HG02610 (cell line): ENCODE results near the gene CLEC9A.
A peak's percentile ranks its signal among the peaks of the same experiment; 100 is the strongest.
"Not testable (repeated sequence)": the region's sequence is repeated elsewhere in the genome, so short reads cannot be mapped to it uniquely, and the experiment has no call there.

Source experiments
- ATAC-seq: cut with Tn5 transposase; IDR thresholded peaks from one replicate; pipeline ENCODE4 v1.9.1; 2021; ENCODE audit warnings: mild to moderate bottlenecking, moderate library complexity; ENCODE audit not compliant: unreplicated experiment

CLEC9A gene

DNA sequence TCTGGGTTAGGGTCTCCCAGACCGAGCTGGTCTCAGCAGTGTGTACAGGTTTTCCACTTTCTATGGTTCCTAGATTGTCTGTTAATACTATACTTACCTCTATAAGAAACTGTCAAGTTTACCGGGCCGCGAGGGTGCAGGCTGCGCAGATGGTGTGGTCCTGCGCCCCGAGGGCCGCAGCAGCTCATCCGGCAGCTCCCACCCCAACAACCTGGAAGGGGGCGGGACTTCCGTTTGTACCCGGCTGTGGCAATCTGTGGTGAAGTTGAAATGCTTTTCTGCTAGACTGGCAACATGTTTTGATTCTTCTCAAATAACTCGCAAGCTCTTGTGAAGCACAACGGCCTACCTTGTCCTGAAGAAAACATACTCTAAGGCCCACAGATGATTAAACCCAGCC is at the start of gene CLEC9A:
CLEC9A (plus strand) TSS at position 237 of the 400 bp plus-strand sequence. CDS start 22,006 bp downstream, outside the sequence.
- ATAC-seq, result no peak

DNA sequence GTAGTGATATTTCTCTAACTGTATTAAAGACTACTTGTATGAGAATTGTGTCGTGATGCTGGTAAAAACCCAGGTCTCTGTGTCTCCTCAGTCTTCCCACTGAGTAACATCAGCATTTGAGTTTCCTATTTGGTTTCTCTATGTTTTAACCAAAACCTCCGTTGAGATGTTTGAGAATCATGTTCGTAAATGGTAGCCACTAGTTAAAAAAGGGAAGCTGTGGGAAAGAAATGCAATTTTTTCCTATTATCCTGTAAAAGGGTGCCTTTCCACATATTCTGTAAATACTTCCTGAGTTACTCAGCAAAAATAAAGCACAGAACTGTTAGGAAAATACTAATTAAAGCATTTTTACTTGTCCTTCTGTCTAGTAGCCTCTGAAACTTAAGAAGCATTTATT is 38.6 kb upstream of the CLEC9A start:
- ATAC-seq, result no peak

DNA sequence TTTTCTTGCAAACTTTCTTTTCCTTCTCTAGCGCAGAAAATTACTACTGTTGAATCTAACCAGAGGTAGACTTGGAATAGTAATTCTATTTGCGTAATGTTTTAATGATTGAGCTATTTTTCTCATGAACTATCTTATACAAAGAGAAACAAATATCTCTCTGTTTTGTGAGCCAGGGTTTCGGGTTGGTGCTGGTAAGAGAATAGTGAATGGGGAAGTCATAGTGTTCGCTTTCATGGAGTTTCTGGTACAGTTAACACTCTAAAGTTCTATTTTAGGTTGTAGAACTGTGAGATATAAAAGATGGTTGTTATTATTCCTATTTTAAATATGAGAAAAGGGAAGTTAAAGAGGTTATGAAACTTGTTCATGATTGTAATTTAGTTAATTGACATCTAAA is 38.2 kb upstream of the CLEC9A start:
- no peak for ATAC-seq

DNA sequence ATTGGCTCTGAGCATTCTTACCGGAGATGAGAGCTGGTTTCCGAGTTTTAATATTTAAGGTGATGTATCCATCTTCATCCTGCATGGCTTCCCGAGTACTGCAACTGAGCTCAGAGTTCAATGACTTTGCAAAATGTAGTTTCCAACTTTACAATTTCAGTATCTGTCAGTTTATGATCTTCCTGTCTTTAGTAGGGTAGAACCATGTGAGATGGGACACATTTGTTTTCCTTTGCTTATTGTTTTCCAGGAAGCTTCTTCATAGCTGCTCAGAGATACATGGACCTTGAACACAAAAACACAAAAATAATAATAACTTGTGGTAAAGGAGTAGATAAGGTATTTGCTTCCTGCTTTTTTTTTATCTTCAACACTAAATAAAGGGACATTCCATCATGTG is 31.5 kb upstream of the CLEC9A start, which contains the start of gene CLEC1B:
CLEC1B (minus strand) TSS at position 106 of the 400 bp plus-strand sequence; CDS start at position 85, 21 bp downstream.
- no peak for ATAC-seq

DNA sequence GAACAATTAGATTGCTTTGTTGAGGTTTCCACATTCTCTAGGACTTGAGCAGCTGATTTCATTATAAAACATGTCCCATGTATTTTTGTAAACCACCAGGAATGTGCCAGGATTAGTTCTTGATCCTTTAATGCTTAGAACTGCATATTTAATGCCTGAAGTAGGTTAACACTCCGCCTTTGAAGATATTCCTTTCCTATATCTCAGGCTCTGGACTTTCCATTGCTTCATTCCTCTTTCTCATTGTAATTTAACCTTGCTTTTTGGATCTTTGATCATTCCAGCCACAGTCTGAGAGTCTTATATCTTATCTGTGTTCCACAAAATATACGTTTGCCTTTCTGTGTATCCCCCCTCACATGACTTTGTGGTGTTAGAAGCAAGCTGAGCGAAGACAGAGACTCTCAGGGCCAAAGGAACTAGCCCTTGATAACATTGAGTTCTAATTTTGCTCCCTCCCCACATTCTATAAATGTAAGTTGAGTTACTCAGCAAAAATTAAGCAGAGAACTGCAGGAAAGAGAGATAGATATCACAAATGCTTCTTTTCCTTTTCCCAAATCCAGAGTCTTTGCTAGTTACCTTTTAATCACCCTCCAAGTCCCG is 29.2 kb upstream of the CLEC9A start:
- no peak for ATAC-seq

DNA sequence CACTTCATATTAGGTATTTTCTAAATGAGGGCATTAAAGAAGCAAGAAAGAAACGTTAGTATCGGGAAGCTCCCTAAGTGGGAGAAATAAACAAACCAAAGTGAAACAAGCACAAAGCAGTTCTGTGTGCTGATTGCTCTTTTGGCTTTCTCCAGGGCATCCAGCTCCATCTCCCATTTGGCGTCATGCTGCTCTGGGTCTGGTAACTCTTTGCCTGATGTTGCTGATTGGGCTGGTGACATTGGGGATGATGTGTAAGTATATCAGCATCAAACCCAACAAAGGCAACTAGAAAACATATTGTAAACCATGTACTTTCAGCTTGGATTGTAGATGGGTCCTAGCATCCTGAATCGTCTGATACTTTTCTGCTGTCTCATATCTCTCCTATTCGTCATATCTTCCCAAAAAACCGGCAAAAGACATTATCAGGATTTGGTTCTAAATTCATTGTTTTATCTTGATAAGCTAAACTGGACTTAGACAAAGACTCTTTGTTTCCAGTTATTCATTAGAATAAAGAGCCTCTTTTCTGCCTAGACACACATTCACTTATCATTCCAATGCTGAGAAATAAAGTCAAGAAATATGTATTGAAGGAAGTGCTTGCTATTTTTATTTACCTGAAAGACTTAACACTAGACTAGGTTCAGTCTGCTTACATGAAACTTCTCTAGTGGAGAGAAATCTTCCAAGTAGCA is 17.7 kb upstream of the CLEC9A start:
- ATAC-seq, result no peak

DNA sequence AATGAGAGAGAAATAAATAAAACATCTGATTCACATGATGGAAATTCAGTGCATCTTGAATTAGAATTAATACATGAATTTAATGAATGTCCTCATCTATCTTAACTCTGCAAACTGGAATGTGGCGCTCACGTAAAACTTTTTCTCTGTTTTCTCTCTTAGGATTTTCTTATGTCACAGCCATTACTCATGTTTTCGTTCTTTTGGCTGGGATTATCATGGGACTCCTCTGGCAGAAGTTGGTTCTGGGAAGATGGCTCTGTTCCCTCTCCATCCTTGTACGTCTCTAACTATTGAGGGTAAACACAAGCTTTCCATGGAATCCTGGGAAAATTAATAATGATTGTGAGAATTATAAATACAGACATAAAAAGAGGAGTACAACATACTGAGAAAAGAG is 15.0 kb upstream of the CLEC9A start:
- ATAC-seq, result no peak

DNA sequence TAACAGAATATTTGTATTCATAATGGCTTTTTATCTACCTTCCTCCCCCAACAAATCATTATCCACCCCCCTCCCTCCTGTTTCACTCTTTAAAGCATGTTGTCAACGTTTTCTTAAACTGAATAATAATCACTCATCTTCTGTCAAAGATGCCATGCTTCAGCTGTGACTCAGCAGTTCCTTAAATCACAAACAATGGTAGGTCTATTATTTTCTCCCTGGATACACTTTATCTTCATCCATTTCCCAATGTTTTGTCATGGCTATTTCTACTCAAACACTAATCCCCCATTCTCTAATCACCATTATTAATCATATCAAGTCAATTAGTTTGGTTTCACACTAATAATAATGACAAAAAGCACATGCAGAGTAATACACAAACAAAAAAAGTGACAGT is 13.6 kb upstream of the CLEC9A start:
- ATAC-seq, result no peak

DNA sequence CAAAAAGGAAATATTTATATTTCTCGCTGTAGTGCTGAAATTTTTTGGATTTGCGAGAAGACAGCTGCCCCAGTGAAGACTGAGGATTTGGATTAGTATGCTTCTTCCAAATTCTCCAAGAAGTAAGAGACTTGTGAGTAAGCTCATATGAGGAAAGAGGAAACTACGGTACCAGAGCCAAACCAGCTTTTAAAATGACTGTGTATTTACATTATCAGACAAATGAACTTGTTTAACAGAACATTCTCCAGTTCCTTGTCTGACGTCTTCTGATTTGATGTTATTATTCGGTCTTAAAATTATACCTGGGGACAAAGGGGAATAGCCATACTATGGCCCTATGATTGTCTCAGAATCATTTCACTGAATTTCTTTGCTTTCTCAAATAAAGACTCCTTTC is 12.1 kb upstream of the CLEC9A start:
- ATAC-seq, result no peak

DNA sequence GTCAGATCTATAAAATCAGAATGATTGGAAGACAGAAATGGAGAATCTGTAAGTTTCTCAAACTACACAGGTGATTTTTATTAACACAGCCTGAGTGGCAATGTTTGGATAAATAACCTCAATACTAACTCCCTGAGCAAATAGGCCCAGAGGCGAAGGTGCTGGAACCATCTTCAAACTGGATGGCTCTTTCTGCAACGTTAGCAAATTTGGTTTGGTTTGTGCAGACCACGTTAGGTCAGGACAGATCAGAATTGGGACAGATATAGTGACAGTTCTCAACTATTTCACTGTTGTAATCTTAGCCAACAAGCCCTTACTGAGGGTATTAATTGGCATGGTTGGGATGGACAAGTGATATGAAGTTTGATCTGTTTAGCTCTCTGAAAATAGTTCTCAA is 9.1 kb upstream of the CLEC9A start:
- ATAC-seq, result no peak

DNA sequence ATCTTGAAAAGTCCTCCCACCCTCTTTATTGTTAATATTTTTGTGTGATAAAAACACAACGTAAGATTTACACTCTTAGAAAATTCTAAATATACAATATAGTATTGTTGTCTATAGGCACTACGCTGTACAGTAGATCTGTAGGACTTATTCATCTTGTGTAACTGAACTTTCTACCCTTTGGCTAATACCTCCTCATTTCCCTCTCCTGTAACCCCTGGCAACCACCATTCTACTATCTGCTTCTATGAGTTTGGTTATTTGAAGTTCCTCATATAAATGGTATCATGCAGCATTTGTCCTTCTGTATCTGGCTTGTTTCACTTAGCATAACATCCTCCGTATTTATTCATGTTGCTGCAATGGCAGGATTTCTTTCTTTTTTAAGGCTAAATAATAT is 5.2 kb upstream of the CLEC9A start:
- no peak for ATAC-seq

DNA sequence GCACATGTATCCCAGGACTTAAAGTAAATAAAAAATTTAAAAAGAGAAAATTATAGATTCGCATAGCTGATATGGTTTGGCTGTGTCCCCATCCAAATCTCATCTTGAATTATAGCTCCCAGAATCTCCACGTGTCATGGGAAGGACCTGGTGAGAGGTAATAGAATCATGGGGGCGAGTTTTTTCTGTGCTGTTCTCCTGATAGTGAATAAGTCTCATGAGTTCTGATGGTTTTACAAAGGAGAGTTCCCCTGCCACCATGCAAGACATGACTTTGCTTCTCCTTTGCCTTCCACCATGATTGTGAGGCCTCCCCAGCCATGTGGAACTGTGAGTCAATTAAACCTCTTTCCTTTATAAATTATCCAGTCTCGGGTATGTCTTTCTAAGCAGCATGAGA is 3.8 kb upstream of the CLEC9A start:
- ATAC-seq, result not testable (repeated sequence)

DNA sequence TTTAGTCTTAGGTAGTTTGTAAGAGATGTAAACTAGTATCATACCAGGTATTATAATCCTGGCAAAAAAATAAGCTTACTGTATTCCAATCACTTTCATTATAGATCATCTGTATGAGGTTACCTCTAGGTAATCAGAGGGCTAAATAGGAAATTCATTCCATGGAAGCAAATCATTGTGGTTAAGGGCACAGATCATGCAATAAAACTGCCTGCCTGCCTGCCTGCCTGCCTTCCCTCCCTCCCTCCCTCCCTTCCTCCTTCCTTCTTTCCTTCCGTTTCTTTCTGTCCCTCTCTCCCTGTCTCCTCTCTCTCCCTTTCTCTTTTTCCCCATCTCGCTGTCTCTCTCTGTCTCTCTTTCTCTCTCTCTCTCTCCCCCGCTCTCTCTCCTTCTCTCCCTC is 3.2 kb upstream of the CLEC9A start:
- no peak for ATAC-seq

DNA sequence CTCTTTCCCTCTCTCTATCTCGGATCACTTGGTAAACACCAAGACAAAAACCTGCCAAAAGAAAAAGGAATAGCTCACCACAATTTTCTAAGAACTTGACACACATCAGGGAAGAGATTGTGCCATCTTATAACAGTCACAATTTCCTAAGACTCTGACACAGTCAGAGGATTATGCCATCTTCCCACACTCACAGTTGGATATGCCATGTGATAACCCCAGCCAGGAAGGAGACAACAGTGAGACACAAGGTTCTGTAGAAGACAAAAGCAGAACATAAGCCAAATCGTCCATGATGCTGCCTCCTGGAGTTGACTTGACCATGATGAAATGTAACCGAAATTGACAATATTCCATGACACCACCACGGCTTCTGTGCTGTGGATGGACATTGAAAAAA is 2.8 kb upstream of the CLEC9A start:
- no peak for ATAC-seq

DNA sequence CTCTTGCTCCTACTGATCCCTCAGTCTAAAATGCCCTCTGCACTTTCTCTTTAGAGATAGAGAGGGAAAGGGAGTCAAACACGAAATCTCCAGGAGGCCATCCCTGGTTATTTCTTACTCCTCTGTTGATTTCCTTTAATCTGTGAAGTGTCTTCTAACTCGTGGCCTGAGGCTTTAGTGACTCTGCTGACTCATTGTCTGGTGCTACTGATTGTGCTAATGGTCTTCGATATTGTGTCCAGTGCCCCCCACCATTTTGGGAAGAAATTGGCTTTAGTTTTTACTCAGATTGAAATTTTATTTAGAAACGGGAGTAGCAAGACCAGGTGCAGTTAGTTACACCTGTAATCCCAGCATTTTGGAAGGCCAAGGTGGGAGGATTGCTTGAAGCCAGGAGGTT is 839 bp downstream of the CLEC9A start:
- ATAC-seq, result no peak

DNA sequence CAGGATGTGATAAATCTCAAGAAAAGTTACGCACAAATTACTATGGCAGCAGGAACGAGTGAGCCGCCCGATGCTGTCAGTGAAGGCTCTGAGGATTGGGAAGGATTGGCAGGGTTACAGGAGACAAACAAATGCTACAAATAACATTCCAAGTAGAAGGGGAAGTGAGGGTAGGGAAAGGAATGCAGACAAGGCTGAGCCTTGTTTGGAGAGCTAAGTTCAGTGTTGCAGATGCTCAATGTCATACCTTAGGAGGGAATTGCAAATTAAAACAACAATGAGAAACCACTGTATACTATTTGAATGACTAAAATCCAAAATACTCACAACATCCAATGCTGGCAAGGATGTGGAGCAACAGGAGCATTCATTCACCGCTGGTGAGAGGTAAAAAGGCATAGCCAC is 1.3 kb downstream of the CLEC9A start:
- no peak for ATAC-seq

DNA sequence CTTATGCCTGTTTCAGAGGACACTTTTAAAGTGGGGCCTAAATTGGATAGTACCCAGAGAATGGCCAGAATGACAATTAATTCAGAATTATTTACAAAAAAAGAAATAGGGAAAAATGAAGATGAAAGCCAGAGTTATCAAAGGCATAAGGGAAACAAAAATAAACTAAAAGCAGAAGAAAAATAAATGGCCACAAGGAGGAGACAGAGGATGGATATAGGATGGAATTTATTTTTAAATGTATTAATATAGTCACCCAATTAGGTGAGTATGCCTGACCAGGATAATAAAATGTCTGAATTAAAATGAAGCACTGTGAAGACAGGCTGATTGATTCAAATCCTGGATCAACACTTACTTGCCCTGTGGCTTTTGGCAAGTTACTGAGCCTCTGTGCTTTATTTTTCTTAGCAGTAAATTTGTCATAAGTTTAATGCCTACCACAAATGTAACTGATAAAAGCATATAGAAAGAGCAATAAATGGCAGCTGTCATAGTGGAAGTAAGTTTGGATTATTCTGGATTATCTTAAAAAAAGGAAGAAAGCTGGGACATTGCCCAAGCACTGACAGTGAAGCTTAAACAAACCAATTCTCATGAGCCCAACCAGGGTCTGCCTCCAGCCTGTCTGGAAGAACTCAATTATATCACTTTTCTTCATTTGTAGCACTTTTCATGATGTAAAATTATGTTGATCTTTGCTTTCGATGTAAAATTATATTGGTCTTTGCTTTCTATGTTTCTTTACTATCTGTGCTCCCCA is 3.5 kb downstream of the CLEC9A start:
- no peak for ATAC-seq

DNA sequence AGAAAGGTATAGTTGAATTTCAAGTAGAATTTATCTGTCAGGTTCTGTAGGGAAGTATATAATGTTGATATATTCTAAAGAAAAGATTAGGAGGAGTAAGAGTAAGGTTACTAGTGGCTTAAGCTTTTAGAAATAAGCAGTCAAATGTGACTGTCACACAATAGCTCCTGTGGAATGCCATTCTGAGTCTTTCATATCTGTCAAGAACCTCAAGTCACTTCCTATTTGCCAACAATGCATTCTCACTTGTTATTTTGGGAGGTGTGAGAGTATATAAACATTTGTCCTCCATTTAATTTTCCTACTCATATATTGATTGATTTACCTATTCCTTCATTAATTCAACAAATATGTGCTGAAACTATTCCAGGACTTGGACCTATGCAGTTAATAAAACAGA is 11.7 kb downstream of the CLEC9A start:
- no peak for ATAC-seq

DNA sequence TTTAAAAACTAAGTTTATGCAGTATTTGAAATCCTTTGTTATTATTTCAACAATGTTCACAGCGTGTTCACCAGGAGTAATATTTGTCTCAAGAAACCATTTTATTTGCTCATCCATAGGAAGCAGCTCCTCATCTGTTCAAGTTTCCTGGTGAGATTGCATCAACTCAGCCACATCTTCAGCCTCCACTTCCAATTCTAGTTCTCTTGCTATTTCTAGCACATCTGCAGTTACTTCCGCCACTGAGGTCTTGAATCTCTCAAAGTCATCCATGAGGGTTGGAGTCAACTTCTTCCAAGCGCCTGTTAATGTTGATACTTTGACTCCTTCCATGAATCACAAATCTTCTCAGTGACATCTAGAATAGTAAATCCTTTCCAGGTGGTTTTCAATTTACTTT is 18.0 kb downstream of the CLEC9A start:
- ATAC-seq, result no peak

DNA sequence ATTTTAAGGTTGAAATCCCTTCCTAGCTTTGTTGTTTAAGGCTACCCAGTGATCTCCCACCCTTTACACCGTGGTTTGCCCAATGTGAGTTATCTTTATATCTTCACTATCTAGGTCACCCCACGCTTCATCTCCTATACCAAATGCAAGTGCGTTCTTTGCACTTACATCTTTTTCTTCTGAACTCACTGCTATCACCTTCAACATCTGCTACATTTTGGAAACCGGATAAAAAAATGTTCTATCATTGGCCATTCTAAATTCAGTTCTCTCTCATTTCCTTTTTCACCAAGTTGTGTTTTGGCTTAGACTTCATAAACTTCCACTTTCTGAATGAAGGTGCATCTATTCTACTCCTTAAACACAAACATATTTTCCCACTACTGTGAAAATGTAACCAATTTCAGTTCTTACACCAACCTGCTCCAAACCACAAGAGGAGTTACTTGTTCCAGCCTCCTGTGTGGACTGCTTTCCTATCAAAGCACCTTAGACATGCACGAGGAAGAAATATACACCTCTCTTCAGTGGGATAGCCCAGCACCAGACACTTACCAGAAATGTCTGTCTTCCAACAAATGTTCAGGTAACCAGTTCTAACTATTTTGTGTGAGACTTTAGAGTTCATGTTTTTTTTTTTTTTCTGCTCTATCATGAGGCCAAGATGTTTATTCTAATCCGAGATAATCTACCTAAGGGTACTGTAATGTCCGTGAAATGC is 21.9 kb downstream of the CLEC9A start:
- peak; percentile 49 for ATAC-seq

DNA sequence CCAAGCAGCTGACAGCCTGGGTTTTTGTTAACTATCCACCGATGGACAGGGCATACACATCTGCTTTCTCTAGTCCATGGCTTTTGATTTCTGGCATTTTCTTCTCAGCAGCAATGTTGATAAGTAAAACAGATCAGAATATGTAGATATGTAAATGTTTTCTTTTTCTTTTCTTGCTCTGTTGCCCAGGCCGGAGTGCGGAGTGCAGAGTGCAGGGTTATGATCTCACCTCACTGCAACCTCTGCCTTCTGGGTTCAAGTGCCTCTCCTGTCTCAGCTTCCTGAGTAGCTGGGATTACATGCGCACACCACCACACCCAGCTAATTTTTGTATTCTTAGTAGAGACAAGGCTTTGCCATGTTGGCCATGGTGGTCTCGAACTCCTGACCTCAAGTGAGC is 27.9 kb downstream of the CLEC9A start:
- ATAC-seq, result no peak
